Bronchial epithelial cell (primary cell): ENCODE results near the gene PCDHAC1. TPM values are rescaled to one million over a fixed set of nuclear protein-coding genes. Genes with fewer than 3 reads are reported as not detected.

Experiments used
- DNase-seq: peaks from one replicate; pipeline ENCODE4 v3.0.0-alpha.2; 2010; ENCODE audit warnings: low read depth
- FAIRE-seq: peaks from 2 replicates; lab custom pipeline; 2011; peaks lifted over from hg19 to GRCh38; lab: Jason Lieb, UNC
- H3K27me3 ChIP-seq: 2 replicates; pipeline ENCODE4 v1.5.1; 2011; ENCODE audit warnings: low read length; ENCODE audit not compliant: control insufficient read depth, insufficient read depth
- H3K36me3 ChIP-seq: 2 replicates; pipeline ENCODE4 v1.5.1; 2011; ENCODE audit warnings: low read length; ENCODE audit not compliant: control insufficient read depth, insufficient read depth
- H3K4me3 ChIP-seq: 2 replicates; pipeline ENCODE4 v1.5.1; 2011; ENCODE audit warnings: mild to moderate bottlenecking, low read depth, low read length, control low read depth
- total RNA-seq: library from RNA; depleted of rRNA; stranded (reverse); fragments of >200 nt; gene quantifications from 2 replicates; pipeline ENCODE4 v1.2.1, GENCODE V29; 2014
- TF ChIP-seq, protein P1 (sequence below): IDR thresholded peaks from 2 replicates; pipeline ENCODE4 v1.5.1; 2011; ENCODE audit warnings: mild to moderate bottlenecking, moderate library complexity, low read length, control low read depth, inconsistent platforms; ENCODE audit not compliant: insufficient read depth, severe bottlenecking

PCDHAC1 gene
- total RNA-seq, 1 donor from 2014 or later, result 1.6 TPM

DNA sequence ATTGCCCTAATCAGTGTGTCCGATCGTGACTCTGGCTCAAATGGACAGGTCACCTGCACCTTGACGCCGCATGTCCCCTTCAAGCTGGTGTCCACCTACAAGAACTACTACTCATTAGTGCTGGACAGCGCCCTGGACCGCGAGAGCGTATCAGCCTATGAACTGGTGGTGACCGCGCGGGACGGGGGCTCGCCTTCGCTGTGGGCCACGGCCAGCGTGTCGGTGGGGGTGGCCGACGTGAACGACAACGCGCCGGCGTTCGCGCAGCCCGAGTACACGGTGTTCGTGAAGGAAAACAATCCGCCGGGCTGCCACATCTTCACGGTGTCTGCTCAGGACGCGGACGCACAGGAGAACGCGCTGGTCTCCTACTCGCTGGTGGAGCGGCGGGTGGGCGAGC is 42.7 kb upstream of the PCDHAC1 start:
- DNase-seq (no peak), FAIRE-seq (no peak)
- H3K4me3 ChIP-seq, result no peak overlapping the region
- TF ChIP-seq, protein P1, sequence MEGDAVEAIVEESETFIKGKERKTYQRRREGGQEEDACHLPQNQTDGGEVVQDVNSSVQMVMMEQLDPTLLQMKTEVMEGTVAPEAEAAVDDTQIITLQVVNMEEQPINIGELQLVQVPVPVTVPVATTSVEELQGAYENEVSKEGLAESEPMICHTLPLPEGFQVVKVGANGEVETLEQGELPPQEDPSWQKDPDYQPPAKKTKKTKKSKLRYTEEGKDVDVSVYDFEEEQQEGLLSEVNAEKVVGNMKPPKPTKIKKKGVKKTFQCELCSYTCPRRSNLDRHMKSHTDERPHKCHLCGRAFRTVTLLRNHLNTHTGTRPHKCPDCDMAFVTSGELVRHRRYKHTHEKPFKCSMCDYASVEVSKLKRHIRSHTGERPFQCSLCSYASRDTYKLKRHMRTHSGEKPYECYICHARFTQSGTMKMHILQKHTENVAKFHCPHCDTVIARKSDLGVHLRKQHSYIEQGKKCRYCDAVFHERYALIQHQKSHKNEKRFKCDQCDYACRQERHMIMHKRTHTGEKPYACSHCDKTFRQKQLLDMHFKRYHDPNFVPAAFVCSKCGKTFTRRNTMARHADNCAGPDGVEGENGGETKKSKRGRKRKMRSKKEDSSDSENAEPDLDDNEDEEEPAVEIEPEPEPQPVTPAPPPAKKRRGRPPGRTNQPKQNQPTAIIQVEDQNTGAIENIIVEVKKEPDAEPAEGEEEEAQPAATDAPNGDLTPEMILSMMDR, result no peak
- H3K27me3 ChIP-seq, result no peaks in the 10 kb centered on the region
- H3K36me3 ChIP-seq, result no peaks in the 10 kb centered on the region

GRCh38 chr5:140883927-140884697 is 42.0 kb upstream of the PCDHAC1 start:
- TF ChIP-seq, protein P1, result no peak
- no peaks in the 10 kb centered on the region for H3K27me3 ChIP-seq
- H3K4me3 ChIP-seq, result no peak overlapping the region
- no peak for DNase-seq
- FAIRE-seq, result no peak
- H3K36me3 ChIP-seq, result no peaks in the 10 kb centered on the region

GRCh38 chr5:140916325-140916724 is 9.8 kb upstream of the PCDHAC1 start:
- FAIRE-seq (no peak), DNase-seq (peak; percentile 43)
- TF ChIP-seq, protein P1, result no peak

DNA sequence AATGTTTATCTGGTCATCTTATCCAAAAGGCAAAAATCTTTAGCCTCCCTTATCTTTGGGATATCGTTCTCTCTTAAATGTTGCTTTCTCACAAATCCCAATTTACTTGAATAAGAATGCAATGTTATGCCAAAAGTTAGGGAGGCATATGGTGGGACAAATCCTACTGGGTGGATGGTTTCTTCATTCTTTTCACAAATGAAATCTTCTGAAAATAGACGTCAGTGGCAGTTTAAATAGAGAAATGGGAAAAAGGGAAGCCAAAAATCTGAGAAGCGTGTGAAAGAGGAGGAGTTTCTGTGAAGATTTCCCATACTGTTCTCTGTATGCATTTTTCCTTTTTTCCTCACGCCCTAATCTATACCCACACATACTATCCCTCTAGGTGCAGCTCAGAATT is 2.5 kb upstream of the PCDHAC1 start:
- Histone ChIP-seq H3K36me3 (no peaks in the 10 kb centered on the region), H3K27me3 (peaks cover 13% of the 10 kb centered on the region), H3K4me3 (no peak overlapping the region)
- FAIRE-seq (no peak), DNase-seq (no peak)
- TF ChIP-seq, protein P1, result no peak

More at GRCh38 chr5:140916325-140916724, 9.8 kb upstream of the PCDHAC1 start:
- H3K27me3 ChIP-seq, result no peaks in the 10 kb centered on the region
- no peak overlapping the region for H3K4me3 ChIP-seq
- H3K36me3 ChIP-seq, result no peaks in the 10 kb centered on the region

GRCh38 chr5:140926443-140927227 is 536 bp downstream of the PCDHAC1 start:
- Histone ChIP-seq H3K4me3 (peak overlapping the region; percentile 41), H3K27me3 (peaks cover 13% of the 10 kb centered on the region), H3K36me3 (no peaks in the 10 kb centered on the region)
- TF ChIP-seq, protein P1, result peak; percentile 99
- no peak for FAIRE-seq
- peak; percentile 56 for DNase-seq
